ENCODE results near the gene IQGAP2.

GRCh38 chr5:76383126-76383832 lies 19.8 kb upstream of the IQGAP2 start:
- no peak for TF ChIP-seq YY1 (IDR thresholded peaks at IDR 0.05; ENCODE audit: low read depth)
- no peak for TF ChIP-seq RAD21 (IDR thresholded peaks at IDR 0.05; ENCODE audit: low read depth)
- no peak for TF ChIP-seq EP300 (IDR thresholded peaks at IDR 0.05; ENCODE audit: borderline replicate concordance)
- no peak for TF ChIP-seq TEAD4 (IDR thresholded peaks at IDR 0.05)
- no peak for TF ChIP-seq NFIC (IDR thresholded peaks at IDR 0.05)
- TF ChIP-seq FOXM1 (IDR thresholded peaks at IDR 0.05; ENCODE audit: borderline replicate concordance, low read depth): no peak
- TF ChIP-seq REST (IDR thresholded peaks at IDR 0.05; ENCODE audit: low read depth): no peak
- no peak for TF ChIP-seq TAF1 (IDR thresholded peaks at IDR 0.05; ENCODE audit: low read depth)
